Measurements from ENCODE around the gene CROCC2.

CROCC2 gene

DNA sequence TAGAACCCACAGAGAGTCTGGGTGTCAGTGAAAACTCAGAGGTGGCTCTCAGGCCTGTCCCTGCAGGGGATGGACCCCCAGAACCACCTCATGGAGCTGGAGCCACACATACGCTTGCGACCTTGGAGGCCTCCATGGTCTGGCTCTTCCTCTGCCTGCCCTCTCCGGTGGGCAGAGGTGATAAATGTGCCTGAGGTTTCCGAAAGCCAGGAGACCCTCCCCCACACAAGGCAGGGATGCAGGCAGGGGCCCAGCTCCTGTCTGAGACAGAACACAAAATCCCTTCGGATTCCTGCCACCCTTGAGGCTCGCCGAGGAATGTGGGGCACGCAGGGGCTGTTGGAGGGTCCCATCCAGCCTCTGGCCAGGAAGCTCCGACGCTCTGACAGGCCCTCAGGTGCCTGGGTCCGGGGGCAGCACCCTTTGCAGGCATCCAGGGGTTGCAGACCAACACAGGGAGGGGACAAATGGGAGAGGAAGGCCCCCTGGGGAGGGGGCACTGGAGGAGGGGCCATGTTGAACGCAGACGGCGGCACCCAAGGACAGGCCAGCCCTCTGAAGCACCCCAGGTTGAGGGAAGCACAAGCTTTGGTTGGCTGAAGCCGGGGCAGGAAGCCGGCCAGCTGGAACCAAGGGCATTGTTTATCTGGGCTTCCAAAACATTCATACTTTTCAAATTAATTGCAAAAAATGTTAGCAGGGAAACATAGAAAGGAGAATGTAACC is 88.2 kb downstream of the CROCC2 start:
- no peak overlapping the region for H3K4me3 ChIP-seq (replicated peaks; ENCODE audit: low read depth, low read length)
- no peak for DNase-seq (ENCODE audit: extremely low read depth, low read depth)
- TF ChIP-seq, protein P1, sequence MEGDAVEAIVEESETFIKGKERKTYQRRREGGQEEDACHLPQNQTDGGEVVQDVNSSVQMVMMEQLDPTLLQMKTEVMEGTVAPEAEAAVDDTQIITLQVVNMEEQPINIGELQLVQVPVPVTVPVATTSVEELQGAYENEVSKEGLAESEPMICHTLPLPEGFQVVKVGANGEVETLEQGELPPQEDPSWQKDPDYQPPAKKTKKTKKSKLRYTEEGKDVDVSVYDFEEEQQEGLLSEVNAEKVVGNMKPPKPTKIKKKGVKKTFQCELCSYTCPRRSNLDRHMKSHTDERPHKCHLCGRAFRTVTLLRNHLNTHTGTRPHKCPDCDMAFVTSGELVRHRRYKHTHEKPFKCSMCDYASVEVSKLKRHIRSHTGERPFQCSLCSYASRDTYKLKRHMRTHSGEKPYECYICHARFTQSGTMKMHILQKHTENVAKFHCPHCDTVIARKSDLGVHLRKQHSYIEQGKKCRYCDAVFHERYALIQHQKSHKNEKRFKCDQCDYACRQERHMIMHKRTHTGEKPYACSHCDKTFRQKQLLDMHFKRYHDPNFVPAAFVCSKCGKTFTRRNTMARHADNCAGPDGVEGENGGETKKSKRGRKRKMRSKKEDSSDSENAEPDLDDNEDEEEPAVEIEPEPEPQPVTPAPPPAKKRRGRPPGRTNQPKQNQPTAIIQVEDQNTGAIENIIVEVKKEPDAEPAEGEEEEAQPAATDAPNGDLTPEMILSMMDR (IDR thresholded peaks at IDR 0.05; ENCODE audit: low read depth, low read length, missing control alignments): no peak

DNA sequence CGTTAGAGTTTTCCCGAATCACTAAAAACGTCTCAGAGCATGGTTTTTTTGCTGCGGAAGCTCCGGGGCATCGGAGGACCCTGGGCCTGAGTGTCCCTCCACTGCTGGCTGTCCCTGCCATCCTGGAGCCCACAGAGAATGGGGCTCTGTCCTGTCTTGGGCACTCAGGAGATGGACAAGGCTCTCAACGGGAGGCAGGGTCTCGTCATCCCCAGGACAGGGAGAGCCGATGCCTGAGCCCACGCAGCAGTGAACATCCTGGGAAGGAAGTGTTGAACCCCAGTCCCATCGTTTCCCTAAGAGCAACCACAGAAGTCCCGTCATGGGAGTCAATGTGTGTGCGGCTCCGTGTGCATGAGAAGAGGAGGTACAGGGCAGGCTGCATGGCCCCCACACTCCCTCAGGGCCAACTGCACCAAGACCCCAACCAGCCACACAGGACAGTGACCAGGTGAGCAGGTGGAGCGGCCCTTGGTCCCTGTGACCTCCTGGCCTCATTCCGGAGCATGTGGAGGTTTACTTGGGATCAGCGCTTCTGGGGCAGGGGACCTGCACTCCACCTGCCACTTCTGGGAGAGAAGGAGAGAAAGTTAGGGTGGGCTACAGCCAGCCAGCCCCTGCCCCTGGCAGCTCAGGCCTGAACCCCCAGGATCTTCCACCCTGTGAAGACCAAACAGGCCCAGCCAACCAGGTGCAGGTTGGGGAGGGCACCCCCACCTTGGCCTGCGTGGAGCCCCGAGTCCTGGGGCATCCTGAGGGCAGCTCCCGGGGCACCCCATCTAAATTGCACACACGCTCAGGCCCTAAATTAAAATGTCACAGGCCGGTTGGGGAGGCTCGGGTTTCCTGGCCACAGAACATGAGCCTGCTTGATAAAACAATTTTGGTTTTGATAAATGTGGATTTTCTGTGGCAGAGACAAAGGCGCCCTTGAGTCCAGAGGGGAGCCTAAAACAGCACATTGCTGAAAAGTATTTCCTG is 89.2 kb downstream of the CROCC2 start:
- H3K4me3 ChIP-seq (replicated peaks; ENCODE audit: low read depth, low read length): no peak overlapping the region
- TF ChIP-seq, protein P1 (IDR thresholded peaks at IDR 0.05; ENCODE audit: low read depth, low read length, missing control alignments): no peak
- no peak for DNase-seq (ENCODE audit: extremely low read depth, low read depth)

DNA sequence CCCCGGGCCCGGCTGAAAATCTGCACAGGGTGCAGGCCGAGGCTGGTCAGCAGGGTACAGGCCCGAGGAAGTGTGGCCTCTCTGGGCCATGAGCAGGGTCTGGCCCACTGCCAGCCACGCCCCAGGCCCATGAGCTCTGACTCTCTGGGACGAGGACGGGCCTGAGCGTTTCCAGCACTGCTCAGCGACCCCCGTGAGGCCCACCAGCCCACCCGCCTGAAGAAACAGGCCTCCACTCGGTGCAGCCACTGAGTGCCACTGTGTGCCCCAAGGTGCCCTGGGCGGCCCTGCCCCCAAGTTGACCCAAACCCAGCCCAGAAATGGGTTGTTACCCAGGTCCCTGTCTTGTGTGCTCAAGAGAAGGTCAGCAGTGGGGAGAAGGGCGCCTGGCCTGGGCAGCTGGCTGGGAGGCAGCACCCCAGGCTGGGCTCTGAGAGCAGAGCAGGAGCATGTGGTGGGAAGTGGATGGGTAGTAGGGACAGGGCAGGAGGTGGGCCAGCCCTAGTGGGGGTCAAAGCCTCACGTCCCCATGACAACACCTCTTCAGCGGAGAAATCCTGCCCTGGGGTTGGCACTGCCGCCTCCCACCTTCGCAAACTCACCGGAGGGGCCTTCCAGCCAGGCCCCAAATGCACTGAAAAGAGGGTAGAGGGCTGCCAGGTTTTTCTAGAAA is 90.2 kb downstream of the CROCC2 start:
- no peak overlapping the region for H3K4me3 ChIP-seq (replicated peaks; ENCODE audit: low read depth, low read length)
- no peak for DNase-seq (ENCODE audit: extremely low read depth, low read depth)
- TF ChIP-seq, protein P1 (IDR thresholded peaks at IDR 0.05; ENCODE audit: low read depth, low read length, missing control alignments): no peak

DNA sequence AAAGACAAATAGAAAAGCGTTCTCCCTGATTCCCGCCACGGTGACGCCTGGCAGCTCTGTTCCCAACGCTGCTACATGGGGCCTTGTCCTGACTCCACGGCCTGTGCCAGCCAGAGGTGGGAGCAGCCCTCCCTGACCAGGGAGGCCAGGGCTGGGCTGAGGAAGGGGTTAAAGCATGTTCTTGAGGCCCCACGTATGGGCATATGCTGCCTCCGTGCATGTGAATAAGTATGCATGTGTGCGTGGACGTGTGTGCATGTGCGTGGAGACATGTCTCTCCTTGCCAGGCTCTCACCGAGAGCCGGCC is 90.7 kb downstream of the CROCC2 start:
- H3K4me3 ChIP-seq (replicated peaks; ENCODE audit: low read depth, low read length): no peak overlapping the region
- TF ChIP-seq, protein P1 (IDR thresholded peaks at IDR 0.05; ENCODE audit: low read depth, low read length, missing control alignments): no peak
- DNase-seq (ENCODE audit: extremely low read depth, low read depth): no peak

DNA sequence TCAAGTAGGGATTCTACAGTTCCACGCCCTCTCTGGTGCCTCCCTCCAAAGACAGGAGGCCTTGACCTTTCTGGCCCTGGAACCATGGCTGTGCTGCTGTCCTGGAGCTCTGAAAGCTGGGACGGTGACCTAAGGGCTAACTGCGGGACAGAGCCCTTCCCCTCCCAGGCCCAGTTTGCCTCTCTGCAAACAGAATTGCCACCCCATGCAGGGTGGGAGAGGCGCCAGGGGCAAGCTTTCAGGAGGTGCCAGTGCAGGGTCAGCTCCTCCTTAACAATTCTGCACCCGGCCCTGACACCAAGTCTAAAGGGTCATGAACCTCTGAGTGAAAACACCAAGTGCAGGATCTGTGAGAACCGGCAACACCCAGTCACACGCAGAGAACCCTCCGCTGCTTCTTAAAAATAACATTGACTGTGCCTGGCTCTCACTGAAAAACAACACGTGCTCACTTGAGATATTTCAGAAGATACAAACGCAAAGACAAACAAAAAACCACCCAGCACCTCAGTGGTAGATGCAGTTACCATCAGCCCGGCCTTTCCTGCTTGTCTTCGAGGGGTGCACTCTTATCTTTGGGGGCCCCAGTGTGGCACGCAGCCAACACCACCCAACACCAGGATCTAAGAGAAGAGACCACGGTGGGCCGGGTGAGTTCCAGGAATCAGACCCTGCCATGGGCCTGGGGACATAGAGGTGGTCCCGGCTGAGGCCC is 91.2 kb downstream of the CROCC2 start:
- TF ChIP-seq, protein P1 (IDR thresholded peaks at IDR 0.05; ENCODE audit: low read depth, low read length, missing control alignments): no peak

More for the DNA sequence above, 91.2 kb downstream of the CROCC2 start:
- DNase-seq (ENCODE audit: extremely low read depth, low read depth): no peak
- no peak overlapping the region for H3K4me3 ChIP-seq (replicated peaks; ENCODE audit: low read depth, low read length)
